Suprapubic skin (tissue), 4 donors: Measurements from ENCODE around the gene AHDC1. TPM values are rescaled to one million over a fixed set of nuclear protein-coding genes. Genes with fewer than 3 reads are reported as not detected.

Experiments used
- DNase-seq, 2 donors: peaks; one replicate each; pipeline ENCODE4 v3.0.0-alpha.2; 2019; ENCODE audit warnings: low spot score in 2 of 2
- H3K27ac ChIP-seq: fragments of 200-600 bp; sonication (generic); one replicate; pipeline ENCODE4 v1.5.1; 2019
- H3K27me3 ChIP-seq: fragments of 200-600 bp; sonication (generic); one replicate; pipeline ENCODE4 v1.5.1; 2019
- H3K36me3 ChIP-seq: fragments of 200-600 bp; sonication (generic); one replicate; pipeline ENCODE4 v1.5.1; 2019
- H3K4me1 ChIP-seq: fragments of 200-600 bp; sonication (generic); one replicate; pipeline ENCODE4 v1.5.1; 2019
- H3K4me3 ChIP-seq: fragments of 200-600 bp; sonication (generic); one replicate; pipeline ENCODE4 v1.5.1; 2019; ENCODE audit warnings: mild to moderate bottlenecking
- H3K9me3 ChIP-seq: fragments of 200-600 bp; sonication (generic); one replicate; pipeline ENCODE4 v1.5.1; 2019
- CTCF ChIP-seq, 2 donors: fragments of 200-600 bp in 1 of 2; fragments of 450-650 bp in 1 of 2; sonication (generic) in 1 of 2; IDR thresholded peaks; one replicate each; pipeline ENCODE4 v1.5.1; 2016 to 2019; ENCODE audit warnings: antibody characterized with exemption in 2 of 2, mild to moderate bottlenecking in 1 of 2, moderate library complexity in 1 of 2
- EP300 ChIP-seq: sonication (generic); formaldehyde crosslinking; IDR thresholded peaks from one replicate; pipeline ENCODE4 v1.6.1; 2017; ENCODE audit warnings: antibody characterized with exemption
- POLR2A ChIP-seq, 2 donors: fragments of 450-650 bp; IDR thresholded peaks; one replicate each; pipeline ENCODE4 v1.6.1; 2017; ENCODE audit warnings: antibody characterized with exemption in 2 of 2, mild to moderate bottlenecking in 2 of 2, moderate library complexity in 2 of 2
- POLR2AphosphoS5 ChIP-seq, 3 donors: sonication (generic); formaldehyde crosslinking; IDR thresholded peaks; one replicate each; pipeline ENCODE4 v1.6.1; 2017; ENCODE audit warnings: antibody characterized with exemption in 3 of 3
- WGBS: methylation state at CpG from one replicate; pipeline ENCODE4 v1.1.5; 2018; 5-methylcytosine and 5-hydroxymethylcytosine counted together
- total RNA-seq, 4 donors: library from RNA; depleted of rRNA; stranded (reverse); fragments of >200 nt; gene quantifications; one replicate each; pipeline ENCODE4 v1.1.0, GENCODE V29; 2016

Gene AHDC1
- total RNA-seq, result 100 to 1,000 TPM in 1 of 4 donors, 10 to 100 TPM in 3; 46.7 to 103 (median 60.1) TPM

- peaks cover 61% of the 10 kb centered on the region for H3K4me1 ChIP-seq
- WGBS, result under 1% methylated on average over 37 of the region's 74 CpGs
- DNase-seq, result peak; percentile 96 to 97
- H3K4me3 ChIP-seq, result peak within 1 kb of the TSS; percentile 92
- peak within 1 kb of the TSS; percentile 95 for H3K27ac ChIP-seq
- H3K9me3 ChIP-seq, result no peaks in the 10 kb centered on the region
- no peak for TF ChIP-seq EP300
- TF ChIP-seq POLR2AphosphoS5 (IDR thresholded peaks at IDR 0.05), result peak in 1 of 3 donors; percentile 65
- peak in 1 of 2 donors; percentile 8 for TF ChIP-seq CTCF (IDR thresholded peaks at IDR 0.05)
- TF ChIP-seq POLR2A (IDR thresholded peaks at IDR 0.05), result peak; percentile 47 to 87
- no peaks in the 10 kb centered on the region for H3K36me3 ChIP-seq
- H3K27me3 ChIP-seq, result no peaks in the 10 kb centered on the region
These were observed at the start of gene AHDC1 for GRCh38 chr1:27603681-27604578. Gene AHDC1 (minus strand): TSS chr1:27604144. CDS start chr1:27552115, 52,029 bp downstream.

- Histone ChIP-seq H3K27ac (peak overlapping the region; percentile 47), H3K9me3 (no peaks in the 10 kb centered on the region), H3K4me1 (peaks cover 45% of the 10 kb centered on the region), H3K27me3 (no peaks in the 10 kb centered on the region), H3K4me3 (no peak overlapping the region), H3K36me3 (no peaks in the 10 kb centered on the region)
- no peak for DNase-seq
- TF ChIP-seq POLR2AphosphoS5 (IDR thresholded peaks at IDR 0.05), result no peak
- no peak for TF ChIP-seq CTCF (IDR thresholded peaks at IDR 0.05)
- TF ChIP-seq EP300, result no peak
- TF ChIP-seq POLR2A (IDR thresholded peaks at IDR 0.05), result no peak
- 80% methylated on average over 5 of the region's 5 CpGs for WGBS
These were observed 48.3 kb upstream of the AHDC1 start for GRCh38 chr1:27652111-27652864.

- H3K36me3 ChIP-seq, result no peaks in the 10 kb centered on the region
- no peak for DNase-seq
- peak overlapping the region; percentile 47 for H3K27ac ChIP-seq
- H3K27me3 ChIP-seq, result no peaks in the 10 kb centered on the region
- TF ChIP-seq POLR2A (IDR thresholded peaks at IDR 0.05) (no peak), POLR2AphosphoS5 (IDR thresholded peaks at IDR 0.05) (no peak), EP300 (no peak), CTCF (IDR thresholded peaks at IDR 0.05) (no peak)
- H3K4me3 ChIP-seq, result no peak overlapping the region
- WGBS, result 22% methylated on average over 7 of the region's 7 CpGs
- H3K4me1 ChIP-seq, result peaks cover 39% of the 10 kb centered on the region
- H3K9me3 ChIP-seq, result no peaks in the 10 kb centered on the region
These were observed 46.7 kb upstream of the AHDC1 start for GRCh38 chr1:27650539-27651175.

- peak overlapping the region; percentile 47 for H3K27ac ChIP-seq
- no peak overlapping the region for H3K4me3 ChIP-seq
- TF ChIP-seq EP300 (no peak), POLR2AphosphoS5 (IDR thresholded peaks at IDR 0.05) (no peak), POLR2A (IDR thresholded peaks at IDR 0.05) (no peak), CTCF (IDR thresholded peaks at IDR 0.05) (no peak)
- DNase-seq, result no peak
- no peaks in the 10 kb centered on the region for H3K36me3 ChIP-seq
- H3K27me3 ChIP-seq, result no peaks in the 10 kb centered on the region
- H3K4me1 ChIP-seq, result peaks cover 34% of the 10 kb centered on the region
- H3K9me3 ChIP-seq, result no peaks in the 10 kb centered on the region
- WGBS, result 36% methylated on average over 1 of the region's 1 CpG
These were observed 46.2 kb upstream of the AHDC1 start for GRCh38 chr1:27650171-27650538.
